Hepatocyte (in vitro differentiated cells): ENCODE measurements around the gene EXOC4.

Experiments
- CTCF ChIP-seq: fragments of 200-600 bp; sonication (generic); IDR thresholded peaks from 2 replicates; pipeline ENCODE4 v1.5.1; 2016; ENCODE audit warnings: antibody characterized with exemption, mild to moderate bottlenecking; ENCODE audit not compliant: poor library complexity
- EZH2phosphoT487 ChIP-seq: fragments of 200-600 bp; sonication (generic); IDR thresholded peaks from one replicate; pipeline ENCODE4 v1.6.1; 2018; ENCODE audit warnings: antibody characterized with exemption, mild to moderate bottlenecking, low read depth, moderate library complexity; ENCODE audit not compliant: unreplicated experiment, severe bottlenecking

DNA sequence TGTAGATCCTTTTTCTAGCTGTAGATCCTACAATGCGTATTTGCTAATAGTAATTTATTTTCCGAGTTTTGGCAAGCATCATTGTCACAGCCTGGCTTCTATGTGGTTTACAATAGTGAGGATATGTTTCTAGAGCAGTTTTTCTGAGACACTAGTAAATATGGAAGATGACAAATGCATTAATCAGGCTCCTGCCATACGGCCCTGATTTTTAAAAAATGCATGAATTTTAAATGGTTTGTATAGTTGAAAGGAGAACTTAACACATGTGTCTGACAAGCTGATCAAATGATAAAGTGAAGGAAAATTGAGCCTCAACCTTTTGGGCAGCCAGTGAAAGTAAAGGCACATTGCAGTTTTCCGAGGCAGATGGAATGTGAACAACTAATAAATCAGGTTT is 354.1 kb downstream of the EXOC4 start:
- no peak for TF ChIP-seq CTCF
- no peak for TF ChIP-seq EZH2phosphoT487
